Natural killer cell (primary cell): ENCODE measurements around the gene PLEKHA4. TPM values are rescaled to one million over a fixed set of nuclear protein-coding genes. Genes with fewer than 3 reads are reported as not detected.
"Not testable (repeated sequence)": the region's sequence is repeated elsewhere in the genome, so short reads cannot be mapped to it uniquely, and the experiment has no call there.

Source experiments
- ATAC-seq, 3 donors: fragments of 150-1000 bp in 2 of 3; fragments of 200-7000 bp in 1 of 3; cut with Tn5 transposase; 1 replicate in 1 of 3; 2 replicates in 2 of 3; pipeline ENCODE4 v1.10.0; 2021; ENCODE audit warnings: mild to moderate bottlenecking in 2 of 3, moderate library complexity in 2 of 3
- DNase-seq, 2 donors: peaks; one replicate each; pipeline versions ENCODE4 v3.0.0 to v3.0.0-alpha.2; 2013 to 2021; ENCODE audit warnings: mixed read lengths in 1 of 2
- H3K27ac ChIP-seq: one replicate; pipeline ENCODE4 v1.5.1; 2013; ENCODE audit warnings: mild to moderate bottlenecking, low read length
- H3K27me3 ChIP-seq: one replicate; pipeline ENCODE4 v1.6.1; 2013; ENCODE audit warnings: low read length; ENCODE audit not compliant: control insufficient read depth, insufficient read depth
- H3K36me3 ChIP-seq: one replicate; pipeline ENCODE4 v1.6.1; 2013; ENCODE audit warnings: low read length; ENCODE audit not compliant: control insufficient read depth, insufficient read depth
- H3K4me1 ChIP-seq: one replicate; pipeline ENCODE4 v1.6.1; 2013; ENCODE audit warnings: low read length; ENCODE audit not compliant: control insufficient read depth, insufficient read depth
- H3K4me3 ChIP-seq: one replicate; pipeline ENCODE4 v1.5.1; 2013; ENCODE audit warnings: low read length
- H3K9me3 ChIP-seq: one replicate; pipeline ENCODE4 v1.6.1; 2013; ENCODE audit warnings: low read length; ENCODE audit not compliant: control insufficient read depth, insufficient read depth
- H3K27ac Mint-ChIP-seq, 2 donors: one replicate each; pipeline ENCODE4 v1.8.0; 2022; ENCODE audit warnings: mild to moderate bottlenecking in 2 of 2, mixed read lengths in 2 of 2, moderate library complexity in 1 of 2
- H3K27me3 Mint-ChIP-seq, 2 donors: one replicate each; pipeline ENCODE4 v1.8.0; 2022; ENCODE audit warnings: low read depth in 2 of 2, mixed read lengths in 2 of 2
- H3K36me3 Mint-ChIP-seq: one replicate; pipeline ENCODE4 v1.8.0; 2022; ENCODE audit warnings: mixed read lengths
- H3K4me1 Mint-ChIP-seq, 2 donors: one replicate each; pipeline ENCODE4 v1.8.0; 2022; ENCODE audit warnings: mixed read lengths in 2 of 2
- H3K4me3 Mint-ChIP-seq: one replicate; pipeline ENCODE4 v1.8.0; 2022; ENCODE audit warnings: mild to moderate bottlenecking, moderate library complexity, mixed read lengths
- H3K9me3 Mint-ChIP-seq, 2 donors: one replicate each; pipeline ENCODE4 v1.8.0; 2022; ENCODE audit warnings: mixed read lengths in 2 of 2
- CTCF ChIP-seq: fragments of 200-600 bp; IDR thresholded peaks from one replicate; pipeline ENCODE4 v1.8.0; 2022; ENCODE audit warnings: antibody characterized with exemption
- WGBS: methylation state at CpG from one replicate; pipeline ENCODE4 v1.1.7; 2013; ENCODE audit warnings: missing lambda C conversion rate; ENCODE audit not compliant: insufficient coverage; 5-methylcytosine and 5-hydroxymethylcytosine counted together
- intact Hi-C: fragments of 100-400 bp; cut with micrococcal nuclease; formaldehyde crosslinking; loops from one replicate; pipeline ENCODE4 v1.14.2; 2022
- total RNA-seq, 4 donors: library from RNA; stranded (reverse); fragments of 120-200 nt in 1 of 4; gene quantifications; one replicate each; pipeline versions ENCODE4 v1.2.3 to v1.2.4, GENCODE V29; 2013 to 2022

The PLEKHA4 gene
- total RNA-seq, 3 donors from 2014 or later (not counting 1 experiment from before 2014, with no cell fraction given): 2.5 to 6.5 (median 5.2) TPM

GRCh38 chr19:48852292-48852691 is 16.1 kb downstream of the PLEKHA4 start:
- Histone ChIP-seq H3K9me3 (no peaks in the 10 kb centered on the region), H3K4me3 (no peak overlapping the region), H3K27me3 (no peaks in the 10 kb centered on the region), H3K4me1 (no peaks in the 10 kb centered on the region), H3K36me3 (no peaks in the 10 kb centered on the region), H3K27ac (no peak overlapping the region)
- Mint-ChIP-seq H3K4me1 (no peaks in the 10 kb centered on the region), H3K27ac (no peak overlapping the region), H3K4me3 (no peak overlapping the region), H3K27me3 (no peaks in the 10 kb centered on the region), H3K9me3 (no peaks in the 10 kb centered on the region), H3K36me3 (no peaks in the 10 kb centered on the region)
- WGBS: 95% methylated on average over 3 of the region's 4 CpGs
- no peak for DNase-seq
- no peak for TF ChIP-seq CTCF
- intact Hi-C loops: no loop called here
- ATAC-seq: no peak

GRCh38 chr19:48846659-48847058 is 21.8 kb downstream of the PLEKHA4 start:
- H3K36me3 Mint-ChIP-seq, ATAC-seq, H3K9me3 ChIP-seq, H3K4me1 Mint-ChIP-seq, H3K27ac ChIP-seq, DNase-seq, H3K4me3 Mint-ChIP-seq, H3K27ac Mint-ChIP-seq, H3K9me3 Mint-ChIP-seq, H3K36me3 ChIP-seq, H3K27me3 ChIP-seq, H3K4me3 ChIP-seq, intact Hi-C loops, H3K4me1 ChIP-seq, H3K27me3 Mint-ChIP-seq: not testable (repeated sequence)
- 95% methylated on average over 3 of the region's 3 CpGs for WGBS

GRCh38 chr19:48845384-48845783 is 23.0 kb downstream of the PLEKHA4 start:
- no peaks in the 10 kb centered on the region for H3K9me3 ChIP-seq
- Mint-ChIP-seq H3K4me1 (peaks cover 0 to 5% of the 10 kb centered on the region in 2 donors), H3K27me3 (no peaks in the 10 kb centered on the region), H3K36me3 (no peaks in the 10 kb centered on the region), H3K4me3 (no peak overlapping the region), H3K9me3 (no peaks in the 10 kb centered on the region), H3K27ac (no peak overlapping the region)
- intact Hi-C loops: no loop called here
- ATAC-seq (no peak), DNase-seq (no peak)
- H3K4me3 ChIP-seq: no peak overlapping the region
- H3K36me3 ChIP-seq: no peaks in the 10 kb centered on the region
- H3K27ac ChIP-seq: no peak overlapping the region
- no peaks in the 10 kb centered on the region for H3K4me1 ChIP-seq
- WGBS: 90% methylated on average over 14 of the region's 15 CpGs
- TF ChIP-seq CTCF: no peak
- no peaks in the 10 kb centered on the region for H3K27me3 ChIP-seq

GRCh38 chr19:48844472-48844871 is 23.9 kb downstream of the PLEKHA4 start:
- H3K27me3 Mint-ChIP-seq: no peaks in the 10 kb centered on the region
- no peak overlapping the region for H3K4me3 Mint-ChIP-seq
- WGBS: 96% methylated on average over 2 of the region's 2 CpGs
- intact Hi-C loops: no loop called here
- H3K4me3 ChIP-seq: no peak overlapping the region
- DNase-seq (no peak), ATAC-seq (no peak)
- no peaks in the 10 kb centered on the region for H3K36me3 Mint-ChIP-seq
- H3K9me3 ChIP-seq: no peaks in the 10 kb centered on the region
- peaks cover 0 to 5% of the 10 kb centered on the region in 2 donors for H3K4me1 Mint-ChIP-seq
- no peak overlapping the region for H3K27ac Mint-ChIP-seq
- no peak for TF ChIP-seq CTCF
- no peaks in the 10 kb centered on the region for H3K36me3 ChIP-seq
- H3K4me1 ChIP-seq: no peaks in the 10 kb centered on the region
- H3K9me3 Mint-ChIP-seq: no peaks in the 10 kb centered on the region
- H3K27ac ChIP-seq: no peak overlapping the region
- H3K27me3 ChIP-seq: no peaks in the 10 kb centered on the region
